Effector CD4-positive, alpha-beta T cell (primary cell): ENCODE results near the gene TMEM187.

Experiments
- DNase-seq: peaks from one replicate; pipeline ENCODE4 v3.0.0-alpha.2; 2020

TMEM187 gene

DNA sequence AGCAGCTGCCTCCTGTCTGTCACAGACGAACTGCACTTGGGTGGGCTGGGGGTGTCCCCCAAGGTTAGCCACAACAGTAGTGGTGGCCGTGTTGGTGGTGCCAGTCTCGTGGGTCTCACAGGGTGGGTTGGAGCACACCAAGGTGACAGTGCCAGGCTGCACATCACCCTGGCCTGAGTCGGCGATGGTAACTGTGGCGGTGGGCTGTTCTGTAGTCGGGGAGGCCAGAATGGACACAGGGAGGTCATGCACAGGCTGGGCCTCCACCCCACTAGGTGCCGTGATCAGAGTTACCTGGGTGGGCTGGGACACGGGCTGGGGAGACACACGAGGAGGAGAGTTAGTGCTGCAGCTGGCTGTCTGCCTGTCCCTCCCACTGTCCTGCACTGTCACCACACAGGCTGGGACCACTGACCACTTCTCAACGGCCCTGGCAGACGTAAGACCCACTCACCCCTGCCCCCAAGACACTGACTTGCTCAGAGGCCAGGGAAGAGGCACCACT lies 17.3 kb upstream of the TMEM187 start:
- DNase-seq = no peak

DNA sequence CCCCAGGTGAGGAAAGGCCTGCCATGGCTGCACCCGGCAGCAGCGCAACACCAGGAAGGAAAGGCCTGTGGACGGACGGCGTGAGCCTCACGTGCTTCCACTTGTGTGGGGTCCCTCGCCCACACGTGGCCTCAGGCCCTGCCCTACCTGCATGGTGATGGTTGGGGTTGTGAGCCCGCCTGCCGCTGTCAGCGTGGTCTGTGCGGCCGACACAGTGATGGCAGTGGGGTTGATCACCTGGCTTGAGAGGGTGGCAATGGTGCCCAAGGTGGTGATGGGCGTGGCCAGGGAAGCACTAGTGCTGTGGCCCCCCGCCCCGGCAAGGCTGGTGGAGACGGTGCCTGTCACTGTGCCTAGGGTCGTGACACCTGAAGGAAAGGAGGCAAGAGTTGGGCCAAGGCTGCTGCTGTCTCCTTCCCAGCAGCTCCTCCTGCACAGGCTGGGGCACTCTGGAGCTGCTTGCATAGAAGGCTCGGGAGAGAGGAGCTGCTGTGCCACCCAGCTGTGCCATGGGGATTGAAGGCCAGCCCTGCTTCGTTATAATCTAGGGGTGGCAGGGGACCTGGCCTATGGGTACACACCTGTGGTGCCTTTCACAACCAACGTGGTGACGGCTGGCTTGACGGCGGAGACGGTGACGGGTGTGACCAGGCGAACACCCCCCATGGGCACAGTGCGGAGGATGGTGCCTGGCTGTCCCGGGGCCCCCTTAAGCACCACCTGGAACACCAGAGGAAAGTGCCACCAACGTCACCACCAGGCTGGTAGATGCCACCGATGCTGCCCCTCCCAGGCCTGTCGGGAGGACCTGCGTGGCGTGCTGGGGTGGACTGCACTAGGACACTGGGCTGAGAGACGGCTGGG lies 16.3 kb upstream of the TMEM187 start:
- no peak for DNase-seq

DNA sequence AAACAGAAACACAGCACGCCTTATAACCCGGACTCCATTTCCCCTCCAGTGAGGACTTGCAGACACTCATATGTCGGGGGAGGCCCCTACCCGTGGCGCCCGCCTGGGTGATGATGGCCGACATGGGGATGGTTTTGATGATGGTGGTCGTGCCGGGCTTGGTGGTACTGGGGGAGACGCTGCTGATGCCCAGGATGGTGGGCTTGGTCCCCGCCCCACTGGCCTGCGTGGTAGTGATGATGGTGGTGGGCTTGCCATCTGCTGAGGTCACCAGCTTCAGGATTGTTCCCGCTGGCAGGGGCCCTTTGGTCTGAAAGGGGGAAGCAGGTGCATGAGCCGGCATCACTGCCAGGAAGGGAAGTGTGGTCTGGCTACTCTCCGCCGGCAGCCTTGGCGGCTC lies 15.3 kb upstream of the TMEM187 start:
- no peak for DNase-seq

DNA sequence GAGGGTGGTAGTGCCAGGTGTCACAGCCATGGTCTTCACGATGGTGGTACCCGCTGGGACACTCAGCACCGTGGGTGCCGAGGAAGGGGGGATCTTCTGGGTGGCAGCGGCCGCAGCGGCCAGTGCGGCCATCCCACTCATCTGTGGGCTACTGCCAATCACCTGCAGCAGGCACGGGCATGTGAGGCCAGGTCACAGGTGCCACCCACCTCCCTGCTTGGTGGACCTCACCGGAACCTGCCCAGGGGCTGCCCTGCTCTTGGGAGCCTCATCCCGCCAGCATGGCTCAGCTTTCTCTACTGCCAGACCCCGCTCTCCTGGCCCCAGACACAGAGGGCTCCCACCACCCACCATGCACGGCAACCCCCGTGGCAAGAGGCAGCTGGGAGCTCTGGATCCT lies 13.9 kb upstream of the TMEM187 start:
- no peak for DNase-seq

DNA sequence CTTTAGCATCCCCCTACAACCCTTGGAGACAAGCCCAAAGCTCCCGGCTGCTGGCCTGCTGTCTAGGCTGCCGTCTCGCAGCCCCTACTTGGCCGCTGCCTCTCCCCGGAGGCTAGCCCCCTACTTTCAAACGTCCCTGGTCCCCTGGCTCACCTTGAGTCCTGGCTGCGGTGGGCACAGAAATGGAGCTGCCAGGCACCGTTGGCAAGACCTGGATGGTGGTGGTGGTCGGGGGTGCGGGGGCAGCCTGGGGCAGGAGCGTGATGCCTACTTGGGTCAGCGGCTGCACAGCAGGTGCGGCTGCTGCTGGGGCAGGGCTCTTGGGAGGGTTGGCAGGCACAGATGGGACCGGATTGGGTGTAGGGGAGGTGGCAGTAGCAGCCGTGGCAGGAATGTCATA lies 12.9 kb upstream of the TMEM187 start:
- no peak for DNase-seq

DNA sequence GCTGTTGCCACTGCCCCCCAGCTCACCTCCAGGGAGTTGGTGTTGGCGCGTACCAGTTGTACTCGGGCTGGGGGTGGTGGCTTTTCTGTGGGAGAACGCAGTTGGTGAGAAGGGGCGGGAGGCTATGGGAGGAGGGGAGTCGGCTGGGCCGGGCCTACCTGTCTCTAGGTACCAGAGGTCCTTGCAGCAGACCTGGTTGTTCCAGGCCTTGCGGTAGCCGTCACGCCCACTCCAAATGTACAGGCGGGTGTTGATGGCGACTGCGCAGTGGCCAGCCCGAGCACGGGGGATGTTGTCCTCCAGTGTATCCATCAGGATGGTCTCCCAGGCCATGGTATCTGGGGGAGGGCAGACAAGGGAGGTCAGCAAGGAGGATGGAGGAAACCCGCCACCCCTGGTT lies 12.5 kb upstream of the TMEM187 start:
- DNase-seq = no peak

DNA sequence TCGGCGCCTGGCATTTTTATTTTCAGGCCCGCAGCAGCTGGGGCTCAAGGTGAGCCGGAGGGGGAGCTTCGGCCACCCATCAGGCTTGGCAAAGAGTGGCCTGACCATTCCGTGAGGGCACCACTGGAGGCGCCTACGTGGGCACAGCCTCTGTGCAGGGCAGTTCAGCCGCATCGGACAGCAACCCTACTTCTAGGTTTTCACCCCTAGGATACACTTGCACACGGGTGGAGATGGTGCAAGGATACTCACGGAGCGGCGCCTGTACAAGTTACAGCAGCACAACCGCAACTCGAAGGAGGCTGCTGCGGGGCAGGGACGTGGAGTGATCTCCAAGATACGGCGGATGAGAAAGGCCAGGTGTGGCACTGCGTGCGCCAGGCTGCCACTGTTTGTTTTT lies 11.8 kb upstream of the TMEM187 start:
- no peak for DNase-seq

- no peak for DNase-seq
Observed at GRCh38 chrX:153961292-153961691, 11.3 kb upstream of the TMEM187 start.

DNA sequence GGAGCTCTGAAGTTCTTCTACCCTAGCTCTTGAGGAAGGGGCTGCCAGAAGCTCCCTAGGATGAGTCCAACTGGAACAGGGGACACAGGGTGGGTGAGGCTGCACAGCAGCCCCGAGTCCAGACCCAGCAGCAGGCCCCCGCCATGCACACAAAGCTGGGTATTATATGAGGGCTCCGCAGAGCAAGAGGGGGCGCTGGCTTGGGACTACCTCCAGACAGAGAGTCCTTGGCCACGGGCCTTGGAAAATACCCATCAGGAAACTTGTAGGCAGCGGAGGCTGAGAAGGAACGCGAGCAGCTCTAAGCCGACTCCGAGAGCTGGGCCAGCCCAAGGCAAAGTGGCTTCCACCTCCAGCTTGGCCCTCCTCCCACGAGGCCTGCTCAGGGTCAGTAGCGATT lies 9.0 kb upstream of the TMEM187 start:
- no peak for DNase-seq

DNA sequence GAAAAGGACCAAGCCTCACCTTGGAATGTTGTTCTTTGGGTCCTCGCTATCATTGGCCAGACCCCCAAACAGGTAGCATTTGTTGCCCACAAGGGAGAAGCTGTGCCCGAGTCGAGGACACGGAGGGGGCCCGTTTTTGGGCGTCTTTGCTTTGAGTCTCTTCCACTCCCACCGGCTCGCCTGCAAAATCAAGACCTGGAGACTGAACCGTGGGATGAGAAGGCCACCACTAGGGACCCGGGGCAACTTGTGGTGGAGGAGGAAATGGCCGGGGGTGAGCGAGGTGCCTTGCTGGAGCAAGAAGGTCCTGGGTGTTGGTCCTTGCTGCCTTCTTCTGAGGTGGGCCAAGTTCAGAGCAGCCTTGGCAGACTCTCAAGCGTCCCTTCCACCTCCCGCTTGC lies 8.4 kb upstream of the TMEM187 start:
- no peak for DNase-seq

DNA sequence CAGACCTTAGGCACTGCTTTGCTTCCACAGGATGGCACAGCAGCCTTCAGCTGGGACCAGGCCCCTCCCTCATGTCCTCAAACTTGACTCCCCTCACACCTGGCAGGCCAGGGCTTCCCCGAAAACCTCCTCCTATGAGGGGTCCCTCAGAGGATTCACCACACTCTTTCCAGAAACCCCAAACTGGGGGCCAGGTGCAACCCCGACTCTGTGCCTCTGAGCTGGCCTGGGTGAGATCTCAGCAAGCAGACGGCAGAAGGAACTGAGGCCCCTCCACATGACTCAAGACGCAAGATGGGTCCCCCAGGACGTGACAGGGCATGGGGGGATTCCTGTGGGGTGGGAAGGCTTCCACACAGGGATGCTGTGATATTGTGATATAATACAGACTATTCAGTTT lies 7.1 kb upstream of the TMEM187 start:
- no peak for DNase-seq

DNA sequence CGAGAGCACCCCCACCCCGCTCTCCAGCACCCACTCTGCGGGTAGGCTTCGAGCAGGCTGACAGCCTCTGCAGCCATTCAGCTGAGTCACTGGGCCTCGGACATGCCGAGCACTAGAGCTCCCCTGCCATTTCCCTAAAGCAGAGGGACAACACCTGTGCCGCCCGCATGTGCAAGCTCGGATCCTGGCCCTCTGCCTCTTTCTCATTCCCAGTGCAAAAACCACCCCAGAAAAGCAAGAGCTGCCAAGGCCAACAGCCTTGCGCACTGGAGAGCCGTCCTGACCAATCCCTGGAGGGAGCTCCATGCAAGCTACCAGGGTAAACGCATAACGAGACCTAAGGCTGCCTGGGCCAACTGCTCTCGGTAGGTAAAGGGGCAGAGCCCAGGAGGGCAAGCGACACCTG lies 6.3 kb upstream of the TMEM187 start:
- DNase-seq = no peak

- DNase-seq = no peak
Observed at GRCh38 chrX:153966841-153967535, 5.6 kb upstream of the TMEM187 start.

- no peak for DNase-seq
Observed at GRCh38 chrX:153967536-153968224, 4.9 kb upstream of the TMEM187 start.

DNA sequence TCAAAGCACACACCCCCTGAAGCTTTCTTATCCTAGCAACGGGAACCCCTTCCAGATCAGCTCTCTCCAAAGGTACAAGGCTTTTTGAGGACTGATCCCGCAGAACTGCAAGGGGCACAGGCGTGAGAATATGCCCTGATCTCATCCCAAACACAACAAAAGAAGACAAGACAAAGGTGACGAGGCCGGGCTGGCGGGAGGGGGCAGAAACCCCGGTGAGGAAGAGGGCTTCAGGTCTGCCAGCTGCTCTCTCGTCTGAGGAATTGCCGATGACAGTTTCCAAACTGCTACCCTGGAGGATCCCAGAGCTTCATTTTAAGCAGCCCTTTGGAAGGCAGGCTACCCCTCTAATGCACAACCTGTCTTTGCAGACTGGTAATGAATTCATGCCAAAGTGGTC lies 4.3 kb upstream of the TMEM187 start:
- DNase-seq = no peak

GRCh38 chrX:153968754-153969124 lies 3.8 kb upstream of the TMEM187 start:
- no peak for DNase-seq

DNA sequence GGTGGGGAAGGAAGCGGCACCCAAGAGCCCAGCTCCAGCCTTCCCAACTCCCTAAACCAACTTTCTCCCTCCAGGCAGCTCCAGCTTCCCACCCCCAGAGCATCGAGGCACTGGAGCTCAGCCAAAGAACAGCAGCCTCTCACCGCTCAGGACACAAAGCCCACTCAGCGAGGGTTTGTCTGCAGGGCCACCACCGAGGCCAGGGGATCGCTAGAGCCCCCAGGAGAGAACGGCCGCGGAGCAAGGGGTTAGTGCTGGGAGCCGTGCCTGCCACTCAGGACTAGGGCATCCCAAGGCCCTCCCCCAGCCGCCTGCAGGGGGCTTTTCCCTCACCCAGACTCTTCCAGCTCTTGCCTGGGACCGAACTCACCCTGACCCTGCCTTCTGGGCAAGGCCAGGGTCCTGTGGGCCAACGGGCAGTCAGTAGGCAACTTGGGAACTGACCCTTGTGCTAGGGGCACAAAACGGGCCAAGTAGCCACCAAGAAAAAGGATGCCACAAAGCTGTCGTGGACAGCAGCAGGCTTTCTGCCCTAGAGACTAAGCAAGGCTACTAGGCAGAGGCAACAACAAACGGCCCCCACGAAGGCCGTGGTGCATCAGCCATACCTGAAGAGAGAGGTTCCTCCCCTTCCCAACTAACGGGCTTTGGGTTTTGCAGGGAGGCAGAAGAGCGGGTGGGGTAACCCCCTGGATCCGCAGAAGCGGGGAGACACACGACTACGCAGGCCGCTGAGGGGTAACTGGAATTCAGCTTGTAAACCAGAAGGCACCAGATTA lies 3.2 kb upstream of the TMEM187 start:
- no peak for DNase-seq

GRCh38 chrX:153969904-153970356 lies 2.6 kb upstream of the TMEM187 start:
- DNase-seq = no peak

DNA sequence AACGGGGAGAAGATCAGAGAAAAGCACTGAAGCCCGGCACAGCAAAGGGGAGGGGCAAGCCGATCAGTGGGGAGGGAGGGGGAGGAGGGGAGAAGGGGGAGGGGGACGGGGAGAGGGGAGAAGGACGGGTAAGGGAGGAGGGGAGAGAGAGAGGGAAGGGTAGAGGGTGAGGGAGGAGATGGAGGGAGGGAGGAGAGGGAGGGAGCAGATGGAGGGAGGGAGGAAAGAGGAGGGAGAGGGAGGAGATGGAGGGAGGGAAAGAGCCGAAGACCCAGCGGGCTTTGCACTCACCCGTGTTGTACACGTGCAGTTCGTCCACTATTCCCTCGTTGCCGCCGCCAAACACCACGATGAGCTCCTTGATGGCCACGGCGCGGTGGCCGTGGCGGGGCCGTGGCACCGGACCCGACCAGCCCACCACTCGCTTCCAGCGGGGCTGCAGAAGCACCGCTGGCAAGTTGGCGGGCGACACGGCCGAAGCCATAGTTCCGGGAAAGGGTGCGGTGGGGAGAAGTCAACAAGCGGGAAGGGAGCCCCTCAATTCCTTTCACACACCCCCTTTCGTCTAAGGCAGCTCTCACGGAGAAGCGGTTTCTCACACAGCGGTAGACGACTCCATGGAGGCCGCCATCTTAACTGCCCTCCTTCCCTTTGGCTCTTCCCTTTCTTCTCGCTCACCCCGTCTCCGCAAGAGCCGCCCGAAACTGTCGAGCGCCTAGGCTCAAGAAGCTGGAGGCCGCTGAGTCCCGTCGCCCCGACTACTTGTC lies 2.0 kb upstream of the TMEM187 start:
- peak; percentile 43 for DNase-seq

DNA sequence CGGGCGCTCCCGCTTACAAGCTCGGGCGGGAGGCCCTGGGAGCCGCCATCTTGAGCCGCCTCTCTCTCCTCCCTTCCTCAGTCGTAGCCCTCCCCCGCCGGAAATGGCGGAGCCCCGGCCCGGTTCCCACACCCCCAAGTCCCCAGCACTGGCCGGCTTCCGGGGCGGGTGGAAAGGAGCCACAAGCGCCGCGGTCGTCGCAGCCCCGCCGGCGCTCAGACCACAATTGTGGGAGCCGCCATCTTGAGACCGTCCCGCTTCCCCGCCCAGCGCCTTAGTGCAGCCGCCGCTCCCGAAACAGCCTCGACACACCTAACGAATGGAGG lies 1.5 kb upstream of the TMEM187 start:
- DNase-seq = peak; percentile 86

DNA sequence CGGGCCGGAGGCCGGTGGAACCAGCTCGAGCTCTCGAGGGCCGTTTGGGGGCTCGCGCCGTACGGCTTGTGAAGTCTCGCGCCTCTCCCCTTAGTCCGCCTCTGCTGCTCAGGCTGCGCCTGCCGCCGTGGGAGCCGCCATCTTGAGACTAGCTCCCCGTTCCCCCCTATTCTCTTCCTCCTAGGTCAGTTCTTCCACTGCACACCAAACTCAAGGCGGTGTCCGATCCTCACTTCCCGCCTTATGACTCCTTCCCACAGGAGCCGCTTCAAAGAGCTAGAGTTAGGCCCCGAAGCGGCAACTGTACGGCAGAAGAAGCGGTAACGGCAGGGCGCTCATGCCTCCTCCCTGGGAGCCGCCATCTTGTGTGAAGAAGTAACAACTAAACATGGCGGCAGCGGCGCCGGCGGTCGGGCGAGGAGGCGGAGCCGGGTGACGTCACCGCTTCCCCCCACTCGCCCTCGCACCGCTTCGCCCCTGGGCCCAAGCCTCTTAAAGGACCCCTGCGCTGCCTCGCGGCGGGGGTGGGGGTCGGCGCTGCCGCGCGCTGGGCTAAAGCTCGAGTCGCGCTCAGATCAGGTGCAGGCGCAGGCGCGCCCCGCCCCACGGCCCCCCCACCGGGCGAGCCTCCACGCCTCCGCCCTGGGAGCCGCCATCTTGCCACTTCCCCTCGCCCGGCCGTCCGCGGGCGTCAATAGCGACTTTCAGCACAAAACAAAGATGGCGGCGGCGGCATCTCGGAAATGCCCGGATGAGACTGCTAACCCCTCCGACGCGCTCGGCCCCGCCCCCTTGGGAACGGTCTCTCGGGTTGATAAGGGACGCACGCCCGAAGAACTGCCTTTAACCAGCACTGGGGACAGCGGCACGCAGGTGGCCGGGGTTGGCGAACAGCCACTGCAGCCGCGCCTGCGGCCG lies 845 bp upstream of the TMEM187 start, which contains the start of gene HCFC1:
Gene HCFC1, minus strand, starts transcription at position 369 of the 918 bp plus-strand sequence. CDS start 978 bp downstream, outside the sequence.
- DNase-seq = peak; percentile 92
